ENCODE results near the gene HOXC11. TPM values are rescaled to one million over a fixed set of nuclear protein-coding genes. Genes with fewer than 3 reads are reported as not detected.

HOXC11 gene
- total RNA-seq, result 0.37 TPM in 1 of 2 replicates, not detected in the other

GRCh38 chr12:53972722-53973235, at the start of gene HOXC11:
HOXC11 (plus strand) TSS chr12:53973126; CDS start chr12:53973242, 116 bp downstream.

GRCh38 chr12:53938326-53939140, 34.4 kb upstream of the HOXC11 start, which contains the start of gene HOXC13:
HOXC13 (plus strand) TSS chr12:53938831; CDS start chr12:53938907, 76 bp downstream.

GRCh38 chr12:53954694-53955035, 18.3 kb upstream of the HOXC11 start, which contains the start of gene HOXC12:
HOXC12 (plus strand) TSS chr12:53954903; CDS start chr12:53954930, 27 bp downstream.

GRCh38 chr12:53974084-53975063, 1.4 kb downstream of the HOXC11 start, which contains the start of gene HOTAIR:
HOTAIR (minus strand) TSS chr12:53974954.

GRCh38 chr12:53984901-53985691, 12.2 kb downstream of the HOXC11 start, which contains the start of gene HOXC10:
HOXC10 (plus strand) TSS chr12:53985146; CDS start chr12:53985260, 114 bp downstream.

GRCh38 chr12:54000116-54001114, 27.5 kb downstream of the HOXC11 start, which contains the start of gene HOXC9:
HOXC9 (plus strand) TSS chr12:54000161; CDS start chr12:54000189, 28 bp downstream.

Small RNAs within 50 kb of the gene (small RNA-seq; reads per million reads assigned to genes)
- not detected for gene AC012531.3
- not detected for gene AC012531.4
- 3.8 reads per million, percentile 90 among the genes with 10 or more reads in this experiment for gene MIR196A2
- not detected for gene RF01905
- not detected for gene RF01906

Other genes with a start within 250 kb of the HOXC11 start
- 50.2 and 73.1 TPM in 2 replicates for gene CALCOCO1, start 245.7 kb upstream of the HOXC11 start, total RNA-seq
- gene CISTR, start 221.1 kb upstream of the HOXC11 start, total RNA-seq, result not detected in 2 replicates
- not detected in 2 replicates for gene HOXC13, start 34.3 kb upstream of the HOXC11 start, total RNA-seq
- not detected in 2 replicates for gene HOXC12, start 18.2 kb upstream of the HOXC11 start, total RNA-seq
- not detected in 2 replicates for gene HOTAIR, start 1.8 kb downstream of the HOXC11 start, total RNA-seq
- 6.6 TPM in 1 of 2 replicates, not detected in the other for gene HOXC10, start 12.0 kb downstream of the HOXC11 start, total RNA-seq
- 2.9 and 8.8 TPM in 2 replicates for gene HOXC9, start 27.0 kb downstream of the HOXC11 start, total RNA-seq
- gene HOXC8, start 35.9 kb downstream of the HOXC11 start, total RNA-seq, result 3.5 and 6.2 TPM in 2 replicates
- gene HOXC6, start 55.3 kb downstream of the HOXC11 start, total RNA-seq, result 2.9 and 3.7 TPM in 2 replicates
- gene HOXC5, start 59.9 kb downstream of the HOXC11 start, total RNA-seq, result 2.2 and 2.3 TPM in 2 replicates
- gene HOXC4, start 80.7 kb downstream of the HOXC11 start, total RNA-seq, result 1.6 and 2.2 TPM in 2 replicates
- gene SMUG1, start 215.9 kb downstream of the HOXC11 start, total RNA-seq, result 20.6 and 28.2 TPM in 2 replicates